Panc1 (cell line): Measurements from ENCODE around the gene DVL3. TPM values are rescaled to one million over a fixed set of nuclear protein-coding genes. Genes with fewer than 3 reads are reported as not detected.

ENCODE experiments used
- ATAC-seq: fragments of 200-7000 bp; cut with Tn5 transposase; 2 replicates; pipeline ENCODE4 v1.9.1; 2020; ENCODE audit warnings: mild to moderate bottlenecking, moderate library complexity
- BruUV-seq: library from RNA; stranded (reverse); fragments of 400-500 nt; replicated peaks from 2 replicates; lab custom pipeline; 2021; lab: Mats Ljungman, UMichigan
- CTCF ChIA-PET: fragments of 300-600 bp; sonication (Branson Sonifier 250); formaldehyde crosslinking; loops from one replicate; lab custom pipeline; 2022; ENCODE audit warnings: antibody characterized with exemption; lab: Charles Lee
- POLR2A ChIA-PET: fragments of 300-600 bp; sonication (Branson Sonifier 250); formaldehyde crosslinking; loops from one replicate; lab custom pipeline; 2022; ENCODE audit warnings: antibody characterized with exemption; lab: Charles Lee
- DNase-seq: peaks from one replicate; pipeline ENCODE4 v3.0.0-alpha.2; 2010; ENCODE audit warnings: low read depth, low spot score
- H3K27ac ChIP-seq: 2 replicates; pipeline ENCODE4 v1.5.1; 2011; ENCODE audit warnings: mild to moderate bottlenecking, low read length, inconsistent platforms
- H3K27me3 ChIP-seq: fragments of 200-500 bp; sonication (Bioruptor generic); 2 replicates; pipeline ENCODE4 v1.6.0; 2014; ENCODE audit warnings: low read length, inconsistent platforms; ENCODE audit not compliant: control insufficient read depth, insufficient read depth
- H3K36me3 ChIP-seq: fragments of 200-500 bp; sonication (Bioruptor generic); 2 replicates; pipeline ENCODE4 v1.5.1; 2014; ENCODE audit warnings: inconsistent platforms, mild to moderate bottlenecking, low read length, moderate library complexity; ENCODE audit not compliant: control insufficient read depth, insufficient read depth
- H3K4me1 ChIP-seq: 2 replicates; pipeline ENCODE4 v1.5.1; 2011; ENCODE audit warnings: inconsistent platforms, mild to moderate bottlenecking, low read length, moderate library complexity; ENCODE audit not compliant: control insufficient read depth, insufficient read depth
- H3K4me3 ChIP-seq, 2 experiments: 2 replicates each; pipeline ENCODE4 v1.5.1; 2011 to 2012; ENCODE audit warnings: low read depth in 2 of 2, low read length in 2 of 2, mild to moderate bottlenecking in 2 of 2, inconsistent platforms in 1 of 2, moderate library complexity in 1 of 2
- H3K9me3 ChIP-seq: fragments of 200-500 bp; sonication (Bioruptor generic); 2 replicates; pipeline ENCODE4 v1.5.1; 2014; ENCODE audit warnings: low read depth, mild to moderate bottlenecking, inconsistent platforms, low read length, moderate library complexity; ENCODE audit not compliant: control insufficient read depth, insufficient read depth
- POLR2AphosphoS5 ChIP-seq: IDR thresholded peaks from 2 replicates; pipeline ENCODE4 v1.6.1; 2012; ENCODE audit warnings: mild to moderate bottlenecking, low read depth, low read length, moderate library complexity
- SIN3A ChIP-seq: IDR thresholded peaks from 2 replicates; pipeline ENCODE4 v1.6.1; 2012; ENCODE audit warnings: low read depth, mild to moderate bottlenecking, low read length, moderate library complexity, borderline replicate concordance; ENCODE audit not compliant: insufficient read depth
- TCF7L2 ChIP-seq: IDR thresholded peaks from 2 replicates; pipeline ENCODE4 v1.6.1; 2011; ENCODE audit warnings: mild to moderate bottlenecking, low read depth, low read length, inconsistent platforms
- in situ Hi-C: cut with HindIII; loops from 2 replicates; pipeline ENCODE4 v1.10.0; 2016; ENCODE audit warnings: low sequenced_read_pairs, low pct_unique_long_range_greater_than_20kb
- intact Hi-C: fragments of 100-400 bp; cut with micrococcal nuclease; formaldehyde crosslinking; loops from one replicate; pipeline ENCODE4 v1.10.0; 2022; ENCODE audit not compliant: unreplicated experiment
- total RNA-seq: library from RNA; stranded (reverse); gene quantifications from one replicate; pipeline ENCODE4 v1.2.1, GENCODE V29; 2021; ENCODE audit not compliant: unreplicated experiment
- TF ChIP-seq, protein P1 (sequence below), 2 experiments: IDR thresholded peaks; 2 replicates each; pipeline ENCODE4 v1.6.1; 2011 to 2012; ENCODE audit warnings: low read depth in 2 of 2, control low read depth in 1 of 2, low read length in 1 of 2, mild to moderate bottlenecking in 1 of 2, moderate library complexity in 1 of 2; ENCODE audit not compliant: insufficient read depth in 1 of 2
- TF ChIP-seq, protein P2 (sequence below): fragments of 450-650 bp; IDR thresholded peaks from 2 replicates; pipeline ENCODE4 v1.5.1; 2017; ENCODE audit warnings: mild to moderate bottlenecking

Gene DVL3
- total RNA-seq, 1 experiment from 2014 or later = 97.2 TPM

DNA sequence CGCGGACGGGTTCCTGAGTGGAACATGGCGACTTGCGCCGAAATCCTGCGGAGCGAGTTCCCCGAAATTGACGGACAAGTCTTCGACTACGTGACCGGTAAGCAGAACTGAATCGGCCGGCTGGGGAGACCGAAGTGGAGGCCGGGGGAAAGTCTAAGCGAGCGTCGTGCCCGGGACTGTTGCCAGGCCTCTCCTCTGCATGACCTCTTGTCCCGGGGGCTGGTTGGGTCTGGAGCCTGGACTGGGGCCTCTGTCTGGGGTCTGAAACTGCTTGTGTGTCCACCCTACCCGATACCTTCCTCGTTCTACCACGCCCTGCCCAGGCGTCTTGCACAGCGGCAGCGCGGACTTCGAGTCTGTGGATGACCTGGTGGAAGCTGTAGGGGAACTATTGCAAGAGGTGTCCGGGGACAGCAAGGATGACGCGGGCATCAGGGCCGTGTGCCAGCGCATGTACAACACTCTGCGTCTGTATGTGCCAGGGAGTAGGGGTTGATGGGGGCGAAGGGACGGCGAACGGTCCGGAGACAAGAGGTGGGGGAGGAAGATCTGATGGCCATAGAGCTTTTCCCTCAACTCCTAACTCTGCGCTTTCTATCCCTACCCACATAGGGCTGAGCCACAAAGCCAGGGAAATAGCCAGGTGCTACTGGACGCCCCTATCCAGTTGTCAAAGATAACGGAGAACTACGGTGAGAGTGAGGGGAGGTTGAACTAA is 31.2 kb downstream of the DVL3 start, which contains the start of gene ABCF3:
Gene ABCF3, plus strand, starts transcription at position 16 of the 718 bp plus-strand sequence. Its CDS starts 9 bp downstream, at position 25.
- Histone ChIP-seq H3K27ac (peak within 1 kb of the TSS; percentile 92), H3K36me3 (peaks cover 38% of the 10 kb centered on the region), H3K4me1 (peaks cover 15% of the 10 kb centered on the region), H3K4me3 (peak within 1 kb of the TSS; percentile 88 to 91), H3K9me3 (no peaks in the 10 kb centered on the region), H3K27me3 (no peaks in the 10 kb centered on the region)
- TF ChIP-seq SIN3A = peak; percentile 48; the same call in 1 of the 2 replicates
- TF ChIP-seq, protein P1, sequence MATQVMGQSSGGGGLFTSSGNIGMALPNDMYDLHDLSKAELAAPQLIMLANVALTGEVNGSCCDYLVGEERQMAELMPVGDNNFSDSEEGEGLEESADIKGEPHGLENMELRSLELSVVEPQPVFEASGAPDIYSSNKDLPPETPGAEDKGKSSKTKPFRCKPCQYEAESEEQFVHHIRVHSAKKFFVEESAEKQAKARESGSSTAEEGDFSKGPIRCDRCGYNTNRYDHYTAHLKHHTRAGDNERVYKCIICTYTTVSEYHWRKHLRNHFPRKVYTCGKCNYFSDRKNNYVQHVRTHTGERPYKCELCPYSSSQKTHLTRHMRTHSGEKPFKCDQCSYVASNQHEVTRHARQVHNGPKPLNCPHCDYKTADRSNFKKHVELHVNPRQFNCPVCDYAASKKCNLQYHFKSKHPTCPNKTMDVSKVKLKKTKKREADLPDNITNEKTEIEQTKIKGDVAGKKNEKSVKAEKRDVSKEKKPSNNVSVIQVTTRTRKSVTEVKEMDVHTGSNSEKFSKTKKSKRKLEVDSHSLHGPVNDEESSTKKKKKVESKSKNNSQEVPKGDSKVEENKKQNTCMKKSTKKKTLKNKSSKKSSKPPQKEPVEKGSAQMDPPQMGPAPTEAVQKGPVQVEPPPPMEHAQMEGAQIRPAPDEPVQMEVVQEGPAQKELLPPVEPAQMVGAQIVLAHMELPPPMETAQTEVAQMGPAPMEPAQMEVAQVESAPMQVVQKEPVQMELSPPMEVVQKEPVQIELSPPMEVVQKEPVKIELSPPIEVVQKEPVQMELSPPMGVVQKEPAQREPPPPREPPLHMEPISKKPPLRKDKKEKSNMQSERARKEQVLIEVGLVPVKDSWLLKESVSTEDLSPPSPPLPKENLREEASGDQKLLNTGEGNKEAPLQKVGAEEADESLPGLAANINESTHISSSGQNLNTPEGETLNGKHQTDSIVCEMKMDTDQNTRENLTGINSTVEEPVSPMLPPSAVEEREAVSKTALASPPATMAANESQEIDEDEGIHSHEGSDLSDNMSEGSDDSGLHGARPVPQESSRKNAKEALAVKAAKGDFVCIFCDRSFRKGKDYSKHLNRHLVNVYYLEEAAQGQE (IDR thresholded peaks at IDR 0.05; ENCODE audit: insufficient read depth in 1 of 2, low read depth in 2 of 2, low read length in 1 of 2) = no peak
- no TSS peak for BruUV-seq
- ChIA-PET CTCF (interaction anchor here (0.5 to 1.0 kb wide), 4 partner anchors 11 to 282 kb away, joined by 3 to 9 read pairs (median 5); no protein-coding TSS in a partner anchor), POLR2A (no interaction called here)
- intact Hi-C loops (no loop called here), in situ Hi-C loops (no loop called here)
- DNase-seq (no peak), ATAC-seq (peak; percentile 61)

DNA sequence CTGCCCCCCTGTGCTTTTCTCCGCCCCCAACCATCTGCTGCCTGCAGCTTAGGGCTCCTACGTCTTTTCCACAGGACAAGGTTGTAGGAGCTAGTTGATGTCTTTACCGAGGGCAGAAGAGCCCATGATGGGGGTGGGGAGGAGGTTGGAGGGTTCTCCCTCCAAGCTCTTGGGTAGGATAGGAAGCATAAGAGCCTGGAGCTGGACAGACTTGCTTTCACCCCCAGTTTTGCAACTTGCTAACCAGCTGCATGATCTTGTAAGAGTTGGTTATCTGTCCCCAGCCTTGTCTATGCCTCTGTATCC is 31.7 kb downstream of the DVL3 start:
- ATAC-seq (no peak), DNase-seq (no peak)
- H3K4me3 ChIP-seq = peak overlapping the region; percentile 88 to 91
- H3K9me3 ChIP-seq = no peaks in the 10 kb centered on the region
- no peak for TF ChIP-seq POLR2AphosphoS5
- in situ Hi-C loops (no loop called here), intact Hi-C loops (no loop called here)
- peaks cover 15% of the 10 kb centered on the region for H3K4me1 ChIP-seq
- ChIA-PET CTCF (no interaction called here), POLR2A (no interaction called here)
- peaks cover 33% of the 10 kb centered on the region for H3K36me3 ChIP-seq
- H3K27me3 ChIP-seq = no peaks in the 10 kb centered on the region
- TSS peak; percentile 73 for BruUV-seq
- H3K27ac ChIP-seq = peak overlapping the region; percentile 92

DNA sequence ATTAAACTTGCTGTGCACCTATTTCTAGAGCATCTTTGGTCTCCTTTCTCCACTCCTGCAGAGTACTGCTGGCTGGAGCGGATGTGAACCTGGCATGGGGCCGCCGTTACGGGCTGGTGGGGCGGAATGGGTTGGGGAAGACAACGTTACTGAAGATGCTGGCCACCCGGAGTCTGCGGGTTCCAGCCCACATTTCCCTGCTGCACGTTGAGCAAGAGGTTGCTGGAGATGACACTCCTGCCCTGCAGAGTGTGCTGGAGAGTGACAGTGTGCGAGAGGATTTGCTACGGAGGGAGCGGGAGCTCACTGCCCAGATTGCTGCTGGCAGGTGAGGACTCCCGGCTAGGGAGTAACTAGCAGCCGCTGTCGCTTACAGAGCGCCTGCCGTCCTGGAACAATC is 32.9 kb downstream of the DVL3 start:
- Histone ChIP-seq H3K36me3 (peaks cover 28% of the 10 kb centered on the region), H3K4me3 (no peak overlapping the region), H3K4me1 (peaks cover 15% of the 10 kb centered on the region), H3K27me3 (no peaks in the 10 kb centered on the region), H3K9me3 (no peaks in the 10 kb centered on the region), H3K27ac (no peak overlapping the region)
- intact Hi-C loops (no loop called here), in situ Hi-C loops (no loop called here)
- ChIA-PET CTCF (no interaction called here), POLR2A (no interaction called here)
- no TSS peak for BruUV-seq
- DNase-seq (no peak), ATAC-seq (no peak)
- TF ChIP-seq POLR2AphosphoS5 (no peak), TCF7L2 (no peak), SIN3A (no peak)
- TF ChIP-seq, protein P2, sequence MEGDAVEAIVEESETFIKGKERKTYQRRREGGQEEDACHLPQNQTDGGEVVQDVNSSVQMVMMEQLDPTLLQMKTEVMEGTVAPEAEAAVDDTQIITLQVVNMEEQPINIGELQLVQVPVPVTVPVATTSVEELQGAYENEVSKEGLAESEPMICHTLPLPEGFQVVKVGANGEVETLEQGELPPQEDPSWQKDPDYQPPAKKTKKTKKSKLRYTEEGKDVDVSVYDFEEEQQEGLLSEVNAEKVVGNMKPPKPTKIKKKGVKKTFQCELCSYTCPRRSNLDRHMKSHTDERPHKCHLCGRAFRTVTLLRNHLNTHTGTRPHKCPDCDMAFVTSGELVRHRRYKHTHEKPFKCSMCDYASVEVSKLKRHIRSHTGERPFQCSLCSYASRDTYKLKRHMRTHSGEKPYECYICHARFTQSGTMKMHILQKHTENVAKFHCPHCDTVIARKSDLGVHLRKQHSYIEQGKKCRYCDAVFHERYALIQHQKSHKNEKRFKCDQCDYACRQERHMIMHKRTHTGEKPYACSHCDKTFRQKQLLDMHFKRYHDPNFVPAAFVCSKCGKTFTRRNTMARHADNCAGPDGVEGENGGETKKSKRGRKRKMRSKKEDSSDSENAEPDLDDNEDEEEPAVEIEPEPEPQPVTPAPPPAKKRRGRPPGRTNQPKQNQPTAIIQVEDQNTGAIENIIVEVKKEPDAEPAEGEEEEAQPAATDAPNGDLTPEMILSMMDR = no peak
- TF ChIP-seq, protein P1 (IDR thresholded peaks at IDR 0.05; ENCODE audit: insufficient read depth in 1 of 2, low read depth in 2 of 2, low read length in 1 of 2) = no peak
